GM19025 (cell line): ENCODE measurements around the gene PATJ.

Experiments used
- ATAC-seq: cut with Tn5 transposase; IDR thresholded peaks from one replicate; pipeline ENCODE4 v1.9.1; 2021; ENCODE audit warnings: mild to moderate bottlenecking, low read depth, moderate library complexity; ENCODE audit not compliant: unreplicated experiment

Gene PATJ

GRCh38 chr1:61973100-61973837 is 231.0 kb downstream of the PATJ start:
- no peak for ATAC-seq

DNA sequence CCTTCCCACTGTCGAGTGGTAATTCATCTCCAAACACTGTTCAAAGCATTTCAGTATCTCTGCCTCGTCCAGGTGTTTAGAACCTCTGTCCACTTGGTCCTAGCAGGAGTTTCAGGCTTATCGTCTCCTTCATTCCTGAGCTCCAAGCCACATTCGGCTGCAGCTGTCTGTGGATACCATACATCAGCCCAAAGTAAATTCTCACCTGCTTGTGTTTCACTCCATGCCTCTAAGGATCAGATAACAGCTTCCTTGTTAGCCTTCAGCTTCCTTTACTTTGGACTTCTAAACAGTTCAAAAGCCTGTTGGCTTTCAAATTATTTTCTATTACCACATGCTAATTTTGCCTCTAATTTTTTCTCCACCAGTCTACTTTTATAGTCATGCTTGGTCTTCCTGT is 233.4 kb downstream of the PATJ start:
- ATAC-seq = no peak

DNA sequence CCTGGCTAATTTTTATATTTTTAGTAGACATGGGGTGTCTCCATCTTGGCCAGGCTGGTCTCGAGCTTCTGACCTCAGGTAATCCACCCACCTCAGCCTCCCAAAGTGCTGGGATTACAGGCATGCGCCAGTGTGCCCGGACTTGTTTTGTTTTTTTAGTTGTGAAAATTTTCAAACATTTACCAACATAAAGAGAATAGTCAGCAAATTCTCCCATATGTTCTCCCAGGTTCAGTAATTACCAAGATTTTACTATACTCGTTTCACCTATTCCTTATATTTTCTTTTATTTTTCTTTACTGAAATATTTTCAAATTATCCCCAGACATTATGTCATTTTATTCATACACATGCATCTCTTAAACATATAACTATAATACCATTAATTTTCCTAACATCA is 234.3 kb downstream of the PATJ start:
- ATAC-seq = no peak

DNA sequence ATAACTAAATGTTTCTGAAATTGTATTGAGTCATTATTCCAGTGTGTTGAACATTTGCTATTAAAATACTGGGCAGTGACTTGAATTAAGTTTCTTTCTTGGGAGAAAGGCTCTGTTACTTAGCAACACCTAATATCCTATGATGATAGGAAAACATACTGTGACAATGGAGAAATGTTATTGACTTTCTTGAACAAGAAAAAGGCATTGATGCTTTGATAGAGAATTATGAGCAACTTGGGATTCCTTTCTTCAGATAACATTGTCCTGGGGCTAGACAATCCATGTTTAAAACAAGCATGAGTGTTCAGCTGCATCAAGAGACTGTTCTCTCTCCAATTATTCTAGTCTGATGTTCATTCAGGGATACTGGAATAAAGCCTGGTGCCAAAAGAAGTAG is 236.5 kb downstream of the PATJ start:
- no peak for ATAC-seq

DNA sequence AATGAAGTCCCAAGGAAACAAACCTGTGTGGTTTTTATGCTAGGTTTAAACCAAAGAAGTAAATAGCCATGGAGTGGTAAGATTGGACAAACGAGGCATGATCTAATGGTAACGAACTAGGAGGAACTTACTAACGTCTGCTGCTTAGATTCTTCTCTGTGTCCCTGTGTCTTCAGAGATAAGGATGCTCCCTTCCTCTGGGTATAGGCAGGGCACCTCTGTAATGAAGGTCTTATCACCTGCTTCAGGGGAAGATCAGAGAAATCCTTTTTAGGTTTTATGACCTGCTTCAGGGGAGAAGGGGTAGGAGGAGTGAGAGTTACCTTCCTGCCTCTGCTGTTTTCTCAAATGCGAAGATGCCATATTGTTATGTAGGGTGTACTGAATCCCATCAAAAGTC is 237.4 kb downstream of the PATJ start:
- ATAC-seq = no peak

DNA sequence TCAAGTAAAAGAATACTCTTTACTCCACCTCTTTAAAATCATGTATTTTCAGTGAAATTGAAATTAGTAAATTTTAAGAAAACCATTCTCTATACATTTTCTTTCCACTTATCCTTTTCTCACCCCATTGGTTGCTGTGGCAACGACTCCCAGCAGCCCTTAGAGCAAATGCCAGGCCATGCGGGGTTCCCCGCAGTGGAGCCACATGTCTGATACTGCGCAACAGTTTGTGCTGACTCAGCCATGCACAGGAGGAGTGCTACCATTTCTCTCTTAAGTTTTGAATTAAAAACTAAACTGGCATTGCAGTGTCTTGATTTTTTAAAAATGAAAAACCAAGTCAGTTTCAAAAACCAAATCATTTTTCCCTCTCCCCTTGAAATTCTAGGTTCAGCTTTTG is 238.3 kb downstream of the PATJ start:
- no peak for ATAC-seq

GRCh38 chr1:61981870-61982660 is 239.8 kb downstream of the PATJ start:
- ATAC-seq = no peak

DNA sequence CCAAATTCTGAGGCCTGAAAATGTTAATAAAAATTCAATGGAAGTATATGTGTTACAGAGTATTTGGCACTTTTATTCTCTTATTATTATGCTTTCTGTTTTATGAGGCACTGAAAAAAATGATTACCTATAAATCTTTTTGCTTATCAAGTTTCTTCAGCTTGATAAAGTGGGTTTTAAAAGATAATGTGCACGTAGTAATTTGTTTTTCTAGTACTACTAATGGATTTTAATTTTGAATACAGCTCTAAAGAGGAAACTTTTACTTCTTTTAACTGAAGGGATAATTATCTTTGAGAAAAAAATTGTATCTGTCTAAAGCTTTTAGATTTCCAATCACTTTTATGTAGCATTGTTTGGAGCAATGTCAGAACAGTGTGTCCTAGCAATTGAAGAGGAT is 241.0 kb downstream of the PATJ start:
- no peak for ATAC-seq

DNA sequence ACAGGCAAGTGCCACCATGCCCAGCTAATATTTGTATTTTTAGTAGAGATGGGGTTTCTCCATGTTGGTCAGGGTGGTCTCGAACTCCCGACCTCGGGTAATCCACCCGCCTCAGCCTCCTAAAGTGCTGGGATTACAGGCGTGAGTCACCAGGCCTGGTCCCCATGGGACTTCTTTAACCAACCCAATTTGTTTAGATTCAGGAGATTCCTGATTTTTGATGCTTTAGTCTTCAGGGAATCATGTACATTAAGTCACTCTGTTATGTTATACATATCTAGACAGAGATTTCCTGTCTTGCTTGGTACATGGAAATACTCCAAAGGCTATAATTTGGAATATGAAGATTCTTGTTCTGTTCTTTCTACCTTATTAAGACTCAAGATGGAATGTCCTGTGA is 250.0 kb downstream of the PATJ start:
- ATAC-seq = no peak

GRCh38 chr1:61993331-61993961 is 251.2 kb downstream of the PATJ start:
- ATAC-seq = no peak

DNA sequence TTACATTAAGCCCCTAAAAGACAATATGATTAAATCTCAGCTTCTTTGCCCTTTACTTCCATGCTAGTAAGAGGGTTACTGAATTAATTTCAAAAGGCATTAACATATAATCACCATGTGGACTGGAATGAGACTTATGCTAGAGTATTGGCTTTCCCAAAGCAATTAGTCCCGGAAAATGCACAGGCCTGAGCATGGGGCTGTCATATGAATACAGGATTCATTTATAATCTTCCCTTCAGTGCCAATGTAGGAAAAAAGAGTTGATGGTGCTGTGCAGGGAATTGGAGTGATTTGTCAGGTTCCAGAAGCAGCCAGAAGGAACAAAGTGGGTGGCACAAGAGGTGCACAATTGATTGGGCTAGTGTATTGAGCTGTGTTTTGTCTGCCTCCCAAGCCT is 253.4 kb downstream of the PATJ start:
- no peak for ATAC-seq

DNA sequence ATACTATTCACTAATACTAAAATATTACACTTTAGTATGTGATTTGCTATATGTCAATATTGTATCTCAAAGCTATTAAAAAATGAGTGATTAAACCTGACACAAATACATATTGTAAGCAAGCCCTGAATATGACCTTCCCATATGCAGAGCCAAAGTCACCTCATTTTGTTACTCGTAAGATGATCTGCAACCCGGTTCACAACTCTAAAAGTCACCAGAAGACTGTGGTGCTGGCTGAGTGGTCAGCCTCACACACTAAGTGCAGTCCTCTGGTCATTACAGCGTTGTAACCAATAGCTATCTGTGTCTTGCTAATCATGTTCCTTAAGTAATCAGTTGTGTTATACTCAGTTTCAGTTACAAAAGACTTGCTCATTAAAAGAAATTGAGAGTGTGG is 254.8 kb downstream of the PATJ start:
- no peak for ATAC-seq

DNA sequence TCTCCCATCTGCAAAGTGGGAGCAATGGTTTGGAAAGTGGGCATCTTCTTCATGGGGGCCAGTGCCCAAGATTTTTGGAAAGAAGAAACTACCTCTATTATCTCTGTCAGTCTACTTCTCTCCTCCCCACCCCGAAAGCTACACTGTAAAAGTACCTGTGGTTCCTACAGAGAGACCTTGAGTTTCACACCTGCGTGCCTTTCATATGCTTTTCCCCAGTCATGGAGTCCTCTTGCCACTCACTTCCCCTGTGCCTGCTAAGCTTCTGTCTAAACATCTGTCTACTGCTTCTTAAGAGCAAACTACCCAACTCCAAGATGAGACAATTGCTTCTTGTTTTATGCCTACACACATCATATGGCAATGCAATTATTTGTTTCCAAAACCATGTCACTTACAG is 261.5 kb downstream of the PATJ start:
- ATAC-seq = no peak

DNA sequence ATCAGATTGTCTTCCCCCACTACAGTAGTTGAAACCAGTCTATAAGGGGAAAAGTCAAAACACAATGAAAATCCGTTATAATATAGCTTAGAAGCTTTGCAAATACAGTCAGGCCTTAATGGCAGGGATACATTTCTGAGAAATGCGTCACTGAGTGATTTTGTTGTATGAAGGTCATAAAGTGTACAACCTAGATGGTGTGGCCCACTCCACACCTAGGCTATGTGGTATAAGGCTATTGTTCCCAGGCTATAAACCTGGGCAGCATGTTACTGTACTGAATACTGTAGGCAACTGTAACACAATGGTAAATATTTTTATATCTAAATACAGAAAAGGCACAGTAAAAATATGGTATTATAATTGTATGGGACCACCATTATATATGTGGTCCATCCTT is 264.4 kb downstream of the PATJ start:
- no peak for ATAC-seq

GRCh38 chr1:62011006-62011405 is 268.7 kb downstream of the PATJ start:
- ATAC-seq = no peak

- no peak for ATAC-seq
Measured at GRCh38 chr1:62012095-62012494, 269.8 kb downstream of the PATJ start.

DNA sequence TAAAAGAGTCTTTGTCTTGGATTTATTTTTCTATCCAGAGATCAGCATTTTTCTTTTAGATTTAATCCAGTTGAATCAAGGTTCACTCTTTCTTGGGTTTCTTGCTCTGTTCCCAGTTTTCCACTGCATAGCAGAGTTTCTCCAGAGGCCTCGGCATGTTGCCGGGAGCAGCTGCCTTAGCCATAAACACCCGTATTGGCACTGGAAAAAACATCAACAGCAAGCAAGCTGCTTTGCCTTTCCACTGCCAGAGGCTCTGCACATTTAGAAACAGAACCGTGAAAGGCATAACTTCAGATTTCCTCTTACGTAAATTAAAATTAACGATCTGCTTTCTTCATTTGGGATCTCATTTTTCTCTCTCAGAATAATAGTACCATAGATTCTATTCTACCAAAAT is 270.6 kb downstream of the PATJ start:
- ATAC-seq = no peak

DNA sequence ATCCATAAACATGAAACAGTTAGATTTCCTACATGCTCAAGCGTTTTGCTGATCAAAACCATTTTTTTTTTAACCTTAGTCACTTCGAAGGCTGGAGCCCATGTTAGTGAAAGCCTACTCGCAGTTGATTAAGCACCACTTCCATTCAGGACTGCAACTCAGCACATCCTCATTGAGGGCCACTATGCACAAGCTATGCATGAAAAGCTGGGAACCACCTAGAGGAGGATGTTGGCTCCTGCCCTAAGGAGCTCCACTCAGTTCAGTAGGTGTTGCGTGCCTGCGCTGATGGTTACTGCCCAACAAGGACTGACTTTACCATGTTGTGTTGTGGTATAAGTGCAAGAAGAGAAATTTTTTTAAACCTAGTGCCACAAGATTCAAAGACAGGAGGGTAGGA is 271.0 kb downstream of the PATJ start:
- ATAC-seq = no peak

GRCh38 chr1:62022382-62022983 is 280.2 kb downstream of the PATJ start:
- no peak for ATAC-seq

- no peak for ATAC-seq
Measured at GRCh38 chr1:62024690-62025089, 282.4 kb downstream of the PATJ start.

GRCh38 chr1:62025154-62025553 is 282.9 kb downstream of the PATJ start:
- no peak for ATAC-seq
